Tibial nerve (tissue), 3 donors: ENCODE results near the gene KLC1.
A peak's percentile ranks its signal among the peaks of the same experiment; 100 is the strongest.

Experiments
- POLR2A ChIP-seq, 2 donors: fragments of 450-650 bp; IDR thresholded peaks; one replicate each; pipeline ENCODE4 v1.6.1; 2017; ENCODE audit warnings: antibody characterized with exemption in 2 of 2, mild to moderate bottlenecking in 2 of 2, moderate library complexity in 2 of 2
- TF ChIP-seq, protein P1 (sequence below), 5 experiments: fragments of 200-600 bp in 3 of 5; fragments of 450-650 bp in 2 of 5; sonication (generic) in 3 of 5; IDR thresholded peaks; one replicate each; pipeline ENCODE4 v1.5.1; 2016 to 2019; ENCODE audit warnings: antibody characterized with exemption in 5 of 5, mild to moderate bottlenecking in 3 of 5, moderate library complexity in 2 of 5

DNA sequence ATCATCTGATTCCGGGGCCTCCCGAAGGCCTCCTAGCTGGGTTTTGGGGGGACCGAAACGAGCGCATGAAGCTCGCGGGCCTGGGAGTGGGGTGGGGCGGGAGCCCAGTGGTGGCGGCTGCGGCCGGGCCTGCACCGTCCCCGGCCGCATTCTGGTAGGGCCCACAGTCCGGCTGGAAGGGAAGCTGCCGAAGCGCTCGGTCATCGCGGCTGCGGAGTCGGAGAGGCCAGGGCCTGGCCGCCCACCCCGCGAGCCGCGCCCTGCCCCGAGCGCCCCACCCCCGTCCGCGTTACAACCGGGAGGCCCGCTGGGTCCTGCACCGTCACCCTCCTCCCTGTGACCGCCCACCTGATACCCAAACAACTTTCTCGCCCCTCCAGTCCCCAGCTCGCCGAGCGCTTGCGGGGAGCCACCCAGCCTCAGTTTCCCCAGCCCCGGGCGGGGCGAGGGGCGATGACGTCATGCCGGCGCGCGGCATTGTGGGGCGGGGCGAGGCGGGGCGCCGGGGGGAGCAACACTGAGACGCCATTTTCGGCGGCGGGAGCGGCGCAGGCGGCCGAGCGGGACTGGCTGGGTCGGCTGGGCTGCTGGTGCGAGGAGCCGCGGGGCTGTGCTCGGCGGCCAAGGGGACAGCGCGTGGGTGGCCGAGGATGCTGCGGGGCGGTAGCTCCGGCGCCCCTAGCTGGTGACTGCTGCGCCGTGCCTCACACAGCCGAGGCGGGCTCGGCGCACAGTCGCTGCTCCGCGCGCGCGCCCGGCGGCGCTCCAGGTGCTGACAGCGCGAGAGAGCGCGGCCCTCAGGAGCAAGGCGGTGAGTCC, at the start of gene KLC1:
- TF ChIP-seq, protein P1, sequence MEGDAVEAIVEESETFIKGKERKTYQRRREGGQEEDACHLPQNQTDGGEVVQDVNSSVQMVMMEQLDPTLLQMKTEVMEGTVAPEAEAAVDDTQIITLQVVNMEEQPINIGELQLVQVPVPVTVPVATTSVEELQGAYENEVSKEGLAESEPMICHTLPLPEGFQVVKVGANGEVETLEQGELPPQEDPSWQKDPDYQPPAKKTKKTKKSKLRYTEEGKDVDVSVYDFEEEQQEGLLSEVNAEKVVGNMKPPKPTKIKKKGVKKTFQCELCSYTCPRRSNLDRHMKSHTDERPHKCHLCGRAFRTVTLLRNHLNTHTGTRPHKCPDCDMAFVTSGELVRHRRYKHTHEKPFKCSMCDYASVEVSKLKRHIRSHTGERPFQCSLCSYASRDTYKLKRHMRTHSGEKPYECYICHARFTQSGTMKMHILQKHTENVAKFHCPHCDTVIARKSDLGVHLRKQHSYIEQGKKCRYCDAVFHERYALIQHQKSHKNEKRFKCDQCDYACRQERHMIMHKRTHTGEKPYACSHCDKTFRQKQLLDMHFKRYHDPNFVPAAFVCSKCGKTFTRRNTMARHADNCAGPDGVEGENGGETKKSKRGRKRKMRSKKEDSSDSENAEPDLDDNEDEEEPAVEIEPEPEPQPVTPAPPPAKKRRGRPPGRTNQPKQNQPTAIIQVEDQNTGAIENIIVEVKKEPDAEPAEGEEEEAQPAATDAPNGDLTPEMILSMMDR (IDR thresholded peaks at IDR 0.05) = peak in 2 of 5 experiments; percentile 11 to 27
- TF ChIP-seq POLR2A (IDR thresholded peaks at IDR 0.05) = peak; percentile 77 to 94
